Head of caudate nucleus (tissue), 42 donors: Measurements from ENCODE around the gene TPP2.

Source experiments
- DNase-seq, 42 donors: peaks; one replicate each; pipeline versions ENCODE4 v3.0.0 to v3.0.0-alpha.2; 2020 to 2021; ENCODE audit warnings: mixed read lengths in 7 of 42
- intact Hi-C: fragments of 100-400 bp; cut with DNase I; formaldehyde crosslinking; loops from one replicate; pipeline ENCODE4 v1.15.0; 2022

TPP2 gene

GRCh38 chr13:102704238-102705058, 107.7 kb downstream of the TPP2 start:
- no peak for DNase-seq
- intact Hi-C loops: no loop called here

- intact Hi-C loops: no loop called here
- peak in 3 of 42 donors; percentile 10 to 36 (median 19) for DNase-seq
Measured at GRCh38 chr13:102707467-102707866, 110.7 kb downstream of the TPP2 start.

- intact Hi-C loops: no loop called here
- no peak for DNase-seq
Measured at GRCh38 chr13:102708211-102708610, 111.4 kb downstream of the TPP2 start.

GRCh38 chr13:102708991-102709390, 112.2 kb downstream of the TPP2 start:
- intact Hi-C loops: no loop called here
- no peak for DNase-seq

GRCh38 chr13:102709536-102709935, 112.8 kb downstream of the TPP2 start:
- intact Hi-C loops: no loop called here
- DNase-seq: no peak

- no peak for DNase-seq
- intact Hi-C loops: no loop called here
Measured at GRCh38 chr13:102710261-102710679, 113.5 kb downstream of the TPP2 start.

GRCh38 chr13:102715447-102715846, 118.7 kb downstream of the TPP2 start:
- intact Hi-C loops: no loop called here
- no peak for DNase-seq

GRCh38 chr13:102718746-102719145, 122.0 kb downstream of the TPP2 start:
- intact Hi-C loops: no loop called here
- DNase-seq: no peak

- intact Hi-C loops: no loop called here
Measured at GRCh38 chr13:102721800-102722231, 125.0 kb downstream of the TPP2 start.

GRCh38 chr13:102724923-102725322, 128.1 kb downstream of the TPP2 start:
- peak in 25 of 42 donors; percentile 5 to 77 (median 26) for DNase-seq
- intact Hi-C loops: loop anchor here (2.0 to 5.0 kb wide), 2 partner anchors 132 to 143 kb away; no protein-coding TSS in a partner anchor

More at GRCh38 chr13:102721800-102722231, 125.0 kb downstream of the TPP2 start:
- DNase-seq: peak; percentile 17 to 94 (median 78)

GRCh38 chr13:102726430-102726829, 129.6 kb downstream of the TPP2 start:
- intact Hi-C loops: loop anchor here (5.0 kb wide), 1 partner anchor 144 kb away; no protein-coding TSS in a partner anchor
- no peak for DNase-seq
